H1 (cell line): ENCODE measurements around the gene ZDHHC16. TPM values are rescaled to one million over a fixed set of nuclear protein-coding genes. Genes with fewer than 3 reads are reported as not detected.

Source experiments
- CTCF ChIA-PET: fragments of 300-600 bp; sonication (Branson Sonifier 250); formaldehyde crosslinking; loops from one replicate; lab custom pipeline; 2021; ENCODE audit not compliant: partially characterized antibody; lab: Charles Lee
- POLR2A ChIA-PET: fragments of 300-600 bp; sonication (Branson Sonifier 250); formaldehyde crosslinking; loops from one replicate; lab custom pipeline; 2021; ENCODE audit warnings: inconsistent platforms; ENCODE audit not compliant: partially characterized antibody; lab: Charles Lee
- DNase-seq, 2 experiments: peaks; one replicate each; pipeline versions ENCODE4 v3.0.0 to v3.0.0-alpha.2; 2010 to 2022; ENCODE audit warnings: low spot score in 2 of 2, low read depth in 1 of 2, mixed read lengths in 1 of 2
- FAIRE-seq: peaks from 2 replicates; lab custom pipeline; 2011; peaks lifted over from hg19 to GRCh38; lab: Jason Lieb, UNC
- H2AFZ ChIP-seq: 2 replicates; pipeline ENCODE4 v1.8.1; 2012; ENCODE audit warnings: low read length, inconsistent platforms
- H2AK5ac ChIP-seq: 2 replicates; pipeline ENCODE4 v1.6.1; 2013; ENCODE audit warnings: low read depth, low read length
- H2BK120ac ChIP-seq: replicated peaks from 2 replicates; pipeline ENCODE3; 2013; ENCODE audit warnings: low read depth, low read length, inconsistent platforms
- H2BK12ac ChIP-seq: 2 replicates; pipeline ENCODE4 v1.6.1; 2013; ENCODE audit warnings: low read depth, low read length
- H2BK15ac ChIP-seq: 2 replicates; pipeline ENCODE4 v1.6.1; 2013; ENCODE audit warnings: low read length
- H2BK20ac ChIP-seq: 2 replicates; pipeline ENCODE4 v1.6.1; 2013; ENCODE audit warnings: low read length
- H2BK5ac ChIP-seq: 2 replicates; pipeline ENCODE4 v1.6.1; 2013; ENCODE audit warnings: low read depth, low read length
- H3K14ac ChIP-seq: 2 replicates; pipeline ENCODE4 v1.6.1; 2013; ENCODE audit warnings: inconsistent platforms; ENCODE audit not compliant: insufficient read length
- H3K18ac ChIP-seq: 2 replicates; pipeline ENCODE4 v1.6.1; 2013; ENCODE audit warnings: low read length; ENCODE audit errors: extremely low read depth
- H3K23ac ChIP-seq: 2 replicates; pipeline ENCODE4 v1.6.1; 2013; ENCODE audit warnings: inconsistent platforms; ENCODE audit not compliant: insufficient read length
- H3K23me2 ChIP-seq: 2 replicates; pipeline ENCODE4 v1.6.1; 2013; ENCODE audit warnings: low read depth, low read length
- H3K27ac ChIP-seq: 2 replicates; pipeline ENCODE4 v1.6.1; 2011; ENCODE audit warnings: low read depth, low read length, inconsistent platforms
- H3K27me3 ChIP-seq, 4 experiments: replicated peaks in 1 of 4; 1 replicate in 1 of 4; 2 replicates in 3 of 4; pipeline versions ENCODE4 v1.6.1 to v1.8.1; 2011 to 2013; ENCODE audit warnings: low read length in 3 of 4, mild to moderate bottlenecking in 3 of 4, inconsistent platforms in 2 of 4, mixed read lengths in 2 of 4, moderate library complexity in 1 of 4; ENCODE audit not compliant: control insufficient read depth in 3 of 4, insufficient read depth in 3 of 4; ENCODE audit errors: extremely low read depth in 1 of 4
- H3K36me3 ChIP-seq, 4 experiments: 2 replicates each; pipeline versions ENCODE4 v1.6.1 to v1.8.1; 2011 to 2013; ENCODE audit warnings: mild to moderate bottlenecking in 4 of 4, low read length in 3 of 4, moderate library complexity in 2 of 4, control low read depth in 1 of 4, inconsistent platforms in 1 of 4; ENCODE audit not compliant: insufficient read depth in 4 of 4, control insufficient read depth in 2 of 4
- H3K4ac ChIP-seq: replicated peaks from 2 replicates; pipeline ENCODE3; 2013; ENCODE audit warnings: low read length, low read depth, mixed read lengths, inconsistent platforms; ENCODE audit not compliant: insufficient read length
- H3K4me1 ChIP-seq, 4 experiments: replicated peaks in 1 of 4; 1 replicate in 1 of 4; 2 replicates in 3 of 4; pipeline versions ENCODE4 v1.6.1 to v1.8.1; 2011 to 2013; ENCODE audit warnings: low read length in 3 of 4, inconsistent platforms in 2 of 4, mixed read lengths in 1 of 4; ENCODE audit not compliant: insufficient read depth in 4 of 4, control insufficient read depth in 3 of 4
- H3K4me2 ChIP-seq, 2 experiments: 2 replicates each; pipeline versions ENCODE4 v1.6.1 to v1.8.1; 2011 to 2013; ENCODE audit warnings: low read depth in 2 of 2, low read length in 2 of 2, control low read depth in 1 of 2, inconsistent platforms in 1 of 2, mild to moderate bottlenecking in 1 of 2; ENCODE audit not compliant: insufficient read depth in 1 of 2
- H3K4me3 ChIP-seq, 4 experiments: fragments of 200-600, 300-600 bp in 1 of 4; sonication (generic), shearing (Covaris generic), sonication (Bioruptor Twin) in 1 of 4; 2 replicates each; pipeline versions ENCODE4 v1.5.1 to v1.8.1; 2011 to 2016; ENCODE audit warnings: low read length in 4 of 4, low read depth in 3 of 4, control low read depth in 2 of 4, inconsistent platforms in 2 of 4, mild to moderate bottlenecking in 2 of 4, mixed read lengths in 1 of 4, moderate library complexity in 1 of 4; ENCODE audit not compliant: insufficient read depth in 2 of 4; ENCODE audit errors: extremely low read depth in 1 of 4
- H3K56ac ChIP-seq: replicated peaks from 2 replicates; pipeline ENCODE3; 2013; ENCODE audit warnings: low read depth, mild to moderate bottlenecking, mixed read lengths, low read length, inconsistent platforms; ENCODE audit not compliant: insufficient read length
- H3K79me1 ChIP-seq: 2 replicates; pipeline ENCODE4 v1.6.1; 2013; ENCODE audit warnings: low read depth, low read length, control low read depth
- H3K79me2 ChIP-seq, 2 experiments: 2 replicates each; pipeline versions ENCODE4 v1.6.1 to v1.8.1; 2012 to 2013; ENCODE audit warnings: low read length in 2 of 2, mild to moderate bottlenecking in 2 of 2, inconsistent platforms in 1 of 2; ENCODE audit not compliant: insufficient read depth in 2 of 2, control insufficient read depth in 1 of 2
- H3K9ac ChIP-seq, 4 experiments: replicated peaks in 1 of 4; 1 replicate in 1 of 4; 2 replicates in 3 of 4; pipeline versions ENCODE4 v1.6.1 to v1.8.1; 2011 to 2013; ENCODE audit warnings: low read depth in 3 of 4, low read length in 3 of 4, control low read depth in 2 of 4, mild to moderate bottlenecking in 2 of 4, moderate library complexity in 2 of 4, inconsistent platforms in 1 of 4; ENCODE audit errors: extremely low read depth in 1 of 4
- H3K9me3 ChIP-seq, 2 experiments: 2 replicates each; pipeline versions ENCODE4 v1.6.1 to v1.8.1; 2012 to 2013; ENCODE audit warnings: mild to moderate bottlenecking in 2 of 2, moderate library complexity in 2 of 2, control low read depth in 1 of 2, inconsistent platforms in 1 of 2, low read depth in 1 of 2, low read length in 1 of 2, mixed read lengths in 1 of 2; ENCODE audit not compliant: insufficient read depth in 2 of 2
- H4K20me1 ChIP-seq, 2 experiments: replicated peaks in 1 of 2; 2 replicates each; pipeline versions ENCODE3 to v1.8.1; 2011 to 2013; ENCODE audit warnings: inconsistent platforms in 2 of 2, low read length in 2 of 2, mild to moderate bottlenecking in 1 of 2; ENCODE audit not compliant: insufficient read depth in 2 of 2, control insufficient read depth in 1 of 2
- H4K5ac ChIP-seq: 2 replicates; pipeline ENCODE4 v1.6.1; 2013; ENCODE audit warnings: low read length, low read depth, mixed read lengths, inconsistent platforms; ENCODE audit not compliant: insufficient read length
- H4K8ac ChIP-seq: 2 replicates; pipeline ENCODE4 v1.8.0; 2013; ENCODE audit warnings: mild to moderate bottlenecking, moderate library complexity, low read length, inconsistent platforms; ENCODE audit not compliant: insufficient read depth; ENCODE audit errors: extremely low read depth
- H4K91ac ChIP-seq: replicated peaks from 2 replicates; pipeline ENCODE3; 2013; ENCODE audit warnings: low read length, mixed read lengths, inconsistent platforms; ENCODE audit not compliant: insufficient read length
- BRCA1 ChIP-seq: IDR thresholded peaks from 2 replicates; pipeline ENCODE4 v1.6.1; 2012; ENCODE audit warnings: low read depth, low read length, improper control_type of control experiment
- CHD2 ChIP-seq: IDR thresholded peaks from 2 replicates; pipeline ENCODE4 v1.6.1; 2012; ENCODE audit warnings: low read length, improper control_type of control experiment
- SAP30 ChIP-seq: fragments of 300-600 bp; sonication (generic); IDR thresholded peaks from 2 replicates; pipeline ENCODE4 v1.7.1; 2012; ENCODE audit warnings: low read length, moderate library complexity, mild to moderate bottlenecking, inconsistent platforms; ENCODE audit not compliant: insufficient read depth, insufficient replicate concordance
- WGBS, 2 experiments: shearing (Covaris generic) in 1 of 2; methylation state at CpG; one replicate each; pipeline versions ENCODE4 v1.1.6 to v1.1.7; 2013 to 2015; ENCODE audit warnings: low lambda C conversion rate in 2 of 2, mixed read lengths in 2 of 2, inconsistent platforms in 1 of 2, low coverage in 1 of 2, missing lambda C conversion rate in 1 of 2; ENCODE audit not compliant: insufficient replicate concordance in 2 of 2, insufficient coverage in 1 of 2, insufficient read length in 1 of 2; ENCODE audit errors: extremely low coverage in 1 of 2, missing lambda C conversion rate in 1 of 2; 5-methylcytosine and 5-hydroxymethylcytosine counted together
- polyA plus RNA-seq, 7 experiments: library from polyadenylated mRNA; depleted of rRNA in 3 of 7; stranded (reverse) in 5 of 7; unstranded in 2 of 7; fragments of >200 nt in 5 of 7; fragments of 200-250 nt in 2 of 7; gene quantifications; 1 replicate in 5 of 7; 2 replicates in 1 of 7; 4 replicates in 1 of 7; pipeline versions ENCODE4 v1.2.1 to v1.2.3, GENCODE V29; 2011 to 2013; ENCODE audit warnings: missing spikeins in 2 of 7, mixed read lengths in 2 of 7
- total RNA-seq: library from RNA; stranded (reverse); fragmentation: NEBNext Ultra II Directional; extraction: Animal tissue kit (Norgen Biotek cat#: 25700); gene quantifications from 2 replicates; pipeline ENCODE4 v1.2.1, GENCODE V29; 2021

ZDHHC16 gene
- total and polyA plus RNA-seq, 2 of the 8 experiments (the other 6 are each of a cell fraction or from before 2014, with no cell fraction given): 45.9 to 108 TPM

DNA sequence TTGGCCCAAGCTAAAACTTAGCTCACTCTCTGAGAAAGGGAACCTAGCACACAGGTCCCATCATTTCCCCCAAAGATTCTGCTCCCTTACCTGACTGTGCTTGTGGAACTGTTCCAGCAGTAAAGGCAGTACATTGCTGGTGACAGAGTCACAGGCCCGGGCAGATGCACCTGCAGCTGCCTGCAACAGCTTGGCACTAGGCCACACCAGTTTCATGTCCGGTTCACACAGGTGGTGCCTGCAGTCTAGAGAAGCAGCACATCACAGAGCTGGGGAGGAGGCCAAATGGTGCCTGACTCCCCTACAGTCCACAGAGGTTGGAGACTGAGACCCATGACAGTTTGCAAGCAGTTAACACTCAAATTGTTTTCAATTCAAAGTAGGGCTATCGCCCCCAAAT lies 22.2 kb downstream of the ZDHHC16 start:
- no peak overlapping the region for H3K18ac ChIP-seq
- no peak overlapping the region for H2BK15ac ChIP-seq
- H3K79me1 ChIP-seq: no peaks in the 10 kb centered on the region
- H3K4ac ChIP-seq: no peak overlapping the region
- no peaks in the 10 kb centered on the region for H3K9me3 ChIP-seq
- no peak for FAIRE-seq
- H3K36me3 ChIP-seq: peaks cover 21 to 72% (median 59%) of the 10 kb centered on the region in 4 experiments
- no peak overlapping the region for H4K5ac ChIP-seq
- no peak overlapping the region for H4K91ac ChIP-seq
- H3K27me3 ChIP-seq: no peaks in the 10 kb centered on the region
- no peak for TF ChIP-seq CHD2
- no peak for TF ChIP-seq SAP30
- no peak for TF ChIP-seq BRCA1
- TF ChIP-seq, all 59 proteins: peak for 0
- 87% methylated on average over 3 of the region's 3 CpGs; no CpG with 5 or more reads in 1 of the 2 experiments for WGBS, 2 experiments
- Histone ChIP-seq H2AK5ac (no peak overlapping the region), H3K4me2 (no peak overlapping the region), H3K23me2 (no peaks in the 10 kb centered on the region), H3K4me3 (no peak overlapping the region), H3K4me1 (no peaks in the 10 kb centered on the region), H3K23ac (no peak overlapping the region), H3K14ac (no peak overlapping the region), H3K79me2 (no peaks in the 10 kb centered on the region), H2BK12ac (no peak overlapping the region), H2BK5ac (no peak overlapping the region), H2BK120ac (no peak overlapping the region), H3K56ac (no peak overlapping the region), H4K20me1 (peaks cover 3 to 4% of the 10 kb centered on the region in 2 experiments), H4K8ac (no peak overlapping the region), H3K9ac (no peak overlapping the region), H3K27ac (no peak overlapping the region), H2BK20ac (no peak overlapping the region), H2AFZ (no peak overlapping the region)
- POLR2A ChIA-PET: interaction anchor here (1.4 to 12.5 kb wide), 3 partner anchors 12 to 54 kb away, joined by 3 to 105 read pairs (median 3); no protein-coding TSS in a partner anchor
- CTCF ChIA-PET: interaction anchor here (0.6 to 5.5 kb wide), 11 partner anchors 8 to 171 kb away, joined by 3 to 65 read pairs (median 13); partner anchors contain the start of gene ANKRD2
- no peak for DNase-seq
